ENCODE results near the gene ZP1. TPM values are rescaled to one million over a fixed set of nuclear protein-coding genes. Genes with fewer than 3 reads are reported as not detected.

The ZP1 gene
- total and polyA plus RNA-seq, 2 experiments from 2014 or later: 1.9 TPM; not detected in 1

DNA sequence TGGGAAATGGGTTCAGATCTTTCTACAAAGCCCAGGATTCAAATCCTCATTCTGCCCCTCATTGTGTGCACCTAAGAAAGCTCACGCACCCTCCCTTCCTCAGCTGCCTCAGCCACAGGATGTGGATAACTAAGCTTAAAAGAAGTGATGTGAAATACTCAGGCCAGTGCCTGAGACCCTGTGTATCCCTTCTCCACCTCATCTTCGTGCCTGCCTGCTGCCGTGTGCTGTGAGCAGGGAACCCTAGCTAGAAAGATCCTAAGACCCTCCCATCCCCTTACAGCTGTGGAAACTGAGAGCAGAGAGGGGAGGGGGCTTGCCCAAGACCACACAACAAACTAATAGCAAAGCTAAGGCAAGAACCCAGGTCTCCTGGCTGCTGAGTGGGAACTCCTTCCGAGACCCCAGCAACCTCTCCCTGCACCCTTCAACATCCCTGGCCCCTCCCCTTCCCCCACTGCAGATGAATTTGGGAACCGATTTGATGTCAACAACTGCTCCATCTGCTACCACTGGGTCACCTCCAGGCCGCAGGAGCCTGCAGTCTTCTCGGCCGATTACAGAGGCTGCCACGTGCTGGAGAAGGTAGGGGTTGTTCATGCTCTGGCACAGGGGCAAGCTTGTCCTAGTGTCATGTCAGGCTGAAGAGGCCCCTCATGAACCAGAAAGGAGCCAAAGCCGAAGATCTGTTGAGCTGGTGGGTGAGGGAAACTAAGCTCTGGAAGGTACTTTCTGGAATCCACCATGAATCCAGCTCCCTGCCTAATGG, 1.5 kb downstream of the ZP1 start:
- H3K36me3 ChIP-seq: no peaks in the 10 kb centered on the region
- no peak for DNase-seq (ENCODE audit: low read depth in 1 of 2, low spot score in 1 of 2)
- H3K4me3 ChIP-seq: no peak overlapping the region
- TF ChIP-seq, protein P1, sequence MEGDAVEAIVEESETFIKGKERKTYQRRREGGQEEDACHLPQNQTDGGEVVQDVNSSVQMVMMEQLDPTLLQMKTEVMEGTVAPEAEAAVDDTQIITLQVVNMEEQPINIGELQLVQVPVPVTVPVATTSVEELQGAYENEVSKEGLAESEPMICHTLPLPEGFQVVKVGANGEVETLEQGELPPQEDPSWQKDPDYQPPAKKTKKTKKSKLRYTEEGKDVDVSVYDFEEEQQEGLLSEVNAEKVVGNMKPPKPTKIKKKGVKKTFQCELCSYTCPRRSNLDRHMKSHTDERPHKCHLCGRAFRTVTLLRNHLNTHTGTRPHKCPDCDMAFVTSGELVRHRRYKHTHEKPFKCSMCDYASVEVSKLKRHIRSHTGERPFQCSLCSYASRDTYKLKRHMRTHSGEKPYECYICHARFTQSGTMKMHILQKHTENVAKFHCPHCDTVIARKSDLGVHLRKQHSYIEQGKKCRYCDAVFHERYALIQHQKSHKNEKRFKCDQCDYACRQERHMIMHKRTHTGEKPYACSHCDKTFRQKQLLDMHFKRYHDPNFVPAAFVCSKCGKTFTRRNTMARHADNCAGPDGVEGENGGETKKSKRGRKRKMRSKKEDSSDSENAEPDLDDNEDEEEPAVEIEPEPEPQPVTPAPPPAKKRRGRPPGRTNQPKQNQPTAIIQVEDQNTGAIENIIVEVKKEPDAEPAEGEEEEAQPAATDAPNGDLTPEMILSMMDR (IDR thresholded peaks at IDR 0.05; ENCODE audit: low read depth, low read length): no peak
- no peaks in the 10 kb centered on the region for H3K27me3 ChIP-seq
- H3K9me3 ChIP-seq (ENCODE audit: low read depth): no peaks in the 10 kb centered on the region
- peaks cover 6% of the 10 kb centered on the region for H3K4me1 ChIP-seq (ENCODE audit: low read depth)
- H3K27ac ChIP-seq: no peak overlapping the region

DNA sequence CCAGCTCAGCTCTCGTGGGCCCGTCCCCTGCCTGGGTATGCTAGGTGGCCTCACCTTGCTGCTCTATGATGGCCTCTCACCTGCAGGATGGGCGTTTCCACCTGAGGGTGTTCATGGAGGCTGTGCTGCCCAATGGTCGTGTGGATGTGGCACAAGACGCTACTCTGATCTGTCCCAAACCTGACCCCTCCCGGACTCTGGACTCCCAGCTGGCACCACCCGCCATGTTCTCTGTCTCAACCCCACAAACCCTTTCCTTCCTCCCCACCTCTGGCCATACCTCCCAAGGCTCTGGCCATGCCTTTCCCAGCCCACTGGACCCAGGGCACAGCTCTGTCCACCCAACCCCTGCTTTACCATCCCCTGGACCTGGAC, 2.1 kb downstream of the ZP1 start:
- no peaks in the 10 kb centered on the region for H3K27me3 ChIP-seq
- H3K4me1 ChIP-seq (ENCODE audit: low read depth): peaks cover under 1% of the 10 kb centered on the region
- DNase-seq (ENCODE audit: low read depth in 1 of 2, low spot score in 1 of 2): no peak
- H3K4me3 ChIP-seq: no peak overlapping the region
- no peak overlapping the region for H3K27ac ChIP-seq
- no peaks in the 10 kb centered on the region for H3K9me3 ChIP-seq (ENCODE audit: low read depth)
- no peaks in the 10 kb centered on the region for H3K36me3 ChIP-seq
- TF ChIP-seq, protein P1 (IDR thresholded peaks at IDR 0.05; ENCODE audit: low read depth, low read length): no peak

DNA sequence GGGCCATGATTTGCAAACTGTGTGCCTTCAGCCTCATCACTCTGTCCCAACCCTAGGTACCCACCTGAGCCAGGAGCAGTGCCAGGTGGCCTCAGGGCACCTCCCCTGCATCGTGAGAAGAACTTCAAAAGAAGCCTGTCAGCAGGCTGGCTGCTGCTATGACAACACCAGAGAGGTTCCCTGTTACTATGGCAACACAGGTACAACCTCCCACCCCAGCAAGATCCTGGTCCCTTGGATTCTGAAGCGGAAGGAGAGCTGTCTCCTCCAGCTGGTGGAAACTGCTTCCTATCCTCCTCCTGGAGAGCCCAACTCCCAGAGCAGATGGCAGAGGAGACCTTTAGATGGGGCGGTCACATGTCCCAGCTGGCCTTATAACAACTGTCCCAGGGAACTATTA, 2.9 kb downstream of the ZP1 start:
- no peak overlapping the region for H3K4me3 ChIP-seq
- no peaks in the 10 kb centered on the region for H3K36me3 ChIP-seq
- no peaks in the 10 kb centered on the region for H3K27me3 ChIP-seq
- TF ChIP-seq, protein P1 (IDR thresholded peaks at IDR 0.05; ENCODE audit: low read depth, low read length): no peak
- H3K27ac ChIP-seq: no peak overlapping the region
- H3K4me1 ChIP-seq (ENCODE audit: low read depth): no peaks in the 10 kb centered on the region
- H3K9me3 ChIP-seq (ENCODE audit: low read depth): no peaks in the 10 kb centered on the region
- no peak for DNase-seq (ENCODE audit: low read depth in 1 of 2, low spot score in 1 of 2)

DNA sequence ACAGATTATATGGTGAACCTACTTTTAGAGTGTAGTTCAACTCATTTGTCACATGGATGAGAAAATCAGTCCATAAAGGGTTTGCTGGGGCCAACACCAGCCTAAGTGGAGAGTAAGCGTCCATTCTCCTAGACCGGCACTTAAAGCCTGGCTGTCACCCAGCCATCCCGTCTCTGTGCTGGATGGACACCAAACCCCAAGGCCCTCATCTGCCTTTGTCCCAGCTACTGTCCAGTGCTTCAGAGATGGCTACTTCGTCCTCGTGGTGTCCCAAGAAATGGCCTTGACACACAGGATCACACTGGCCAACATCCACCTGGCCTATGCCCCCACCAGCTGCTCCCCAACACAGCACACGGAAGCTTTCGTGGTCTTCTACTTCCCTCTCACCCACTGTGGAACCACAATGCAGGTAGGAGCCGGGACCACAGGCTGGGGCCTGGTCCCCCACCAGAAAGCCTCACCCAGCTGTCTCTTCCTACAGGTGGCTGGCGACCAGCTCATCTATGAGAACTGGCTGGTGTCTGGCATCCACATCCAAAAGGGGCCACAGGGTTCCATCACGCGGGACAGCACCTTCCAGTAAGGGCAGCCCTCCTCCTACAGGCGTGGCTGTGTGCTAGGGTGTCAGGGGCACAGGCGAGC, 3.5 kb downstream of the ZP1 start:
- Histone ChIP-seq H3K27ac (no peak overlapping the region), H3K9me3 (ENCODE audit: low read depth) (no peaks in the 10 kb centered on the region), H3K36me3 (no peaks in the 10 kb centered on the region), H3K4me1 (ENCODE audit: low read depth) (no peaks in the 10 kb centered on the region), H3K27me3 (no peaks in the 10 kb centered on the region), H3K4me3 (no peak overlapping the region)
- no peak for DNase-seq (ENCODE audit: low read depth in 1 of 2, low spot score in 1 of 2)
- TF ChIP-seq, protein P1 (IDR thresholded peaks at IDR 0.05; ENCODE audit: low read depth, low read length): no peak

DNA sequence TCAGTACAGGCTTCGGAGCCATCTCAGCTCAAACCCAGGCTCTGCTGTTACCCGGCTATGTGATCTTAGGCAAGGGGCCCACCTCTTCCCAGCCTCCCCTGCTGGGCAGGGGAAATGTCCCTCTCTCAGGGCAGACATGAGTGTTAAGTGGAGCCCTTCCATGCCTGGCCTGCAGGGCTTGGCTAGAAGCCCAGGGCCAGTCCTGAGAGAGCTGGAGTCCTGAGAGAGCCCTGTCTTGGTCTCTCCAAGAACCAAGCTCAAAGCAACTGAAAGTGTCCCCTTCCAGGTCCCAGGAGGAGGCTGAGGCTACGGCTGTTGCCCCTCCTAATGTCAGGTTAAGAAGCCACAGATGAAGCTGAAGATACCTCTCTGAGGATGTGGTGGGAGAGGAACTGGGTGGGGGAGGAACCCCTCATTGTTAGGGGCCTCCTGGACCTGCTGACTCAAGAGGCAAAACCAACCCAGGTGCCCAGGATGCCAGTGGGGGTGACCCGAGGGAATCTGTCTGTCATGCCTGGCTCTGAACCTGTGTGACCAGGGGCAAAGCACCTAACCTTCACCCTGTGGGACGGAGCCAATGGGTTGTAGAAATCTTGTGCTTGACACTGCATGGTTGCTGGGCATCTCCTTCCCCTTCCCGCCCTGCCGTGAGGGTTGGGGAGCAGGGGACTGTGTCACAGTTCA, 4.2 kb downstream of the ZP1 start:
- no peak overlapping the region for H3K4me3 ChIP-seq
- H3K36me3 ChIP-seq: no peaks in the 10 kb centered on the region
- no peaks in the 10 kb centered on the region for H3K4me1 ChIP-seq (ENCODE audit: low read depth)
- H3K9me3 ChIP-seq (ENCODE audit: low read depth): no peaks in the 10 kb centered on the region
- no peak overlapping the region for H3K27ac ChIP-seq
- peak; percentile 40 to 74 for DNase-seq (ENCODE audit: low read depth in 1 of 2, low spot score in 1 of 2)
- TF ChIP-seq, protein P1 (IDR thresholded peaks at IDR 0.05; ENCODE audit: low read depth, low read length): peak; percentile 37
- H3K27me3 ChIP-seq: no peaks in the 10 kb centered on the region

Data from cardiac muscle cell (in vitro differentiated cells and primary cell).